Adrenal gland (tissue), 5 donors: Measurements from ENCODE around the gene MYLK4.

Source experiments
- POLR2A ChIP-seq, 2 donors: fragments of 450-650 bp; IDR thresholded peaks; one replicate each; pipeline ENCODE4 v1.6.1; 2017; ENCODE audit warnings: antibody characterized with exemption in 2 of 2, mild to moderate bottlenecking in 2 of 2, moderate library complexity in 1 of 2
- TF ChIP-seq, protein P1 (sequence below), 6 experiments: fragments of 450-650 bp in 4 of 6; fragments of 200-600 bp in 2 of 6; sonication (generic) in 1 of 6; IDR thresholded peaks; 1 replicate in 5 of 6; 2 replicates in 1 of 6; pipeline versions ENCODE4 v1.5.1 to v1.8.0; 2016 to 2021; ENCODE audit warnings: antibody characterized with exemption in 6 of 6, mild to moderate bottlenecking in 2 of 6, moderate library complexity in 1 of 6
- donor health status: DM: no; HTN: no; CAD: no.

GRCh38 chr6:2744778-2745177, 5.9 kb downstream of the MYLK4 start:
- no peak for TF ChIP-seq POLR2A (IDR thresholded peaks at IDR 0.05)
- TF ChIP-seq, protein P1, sequence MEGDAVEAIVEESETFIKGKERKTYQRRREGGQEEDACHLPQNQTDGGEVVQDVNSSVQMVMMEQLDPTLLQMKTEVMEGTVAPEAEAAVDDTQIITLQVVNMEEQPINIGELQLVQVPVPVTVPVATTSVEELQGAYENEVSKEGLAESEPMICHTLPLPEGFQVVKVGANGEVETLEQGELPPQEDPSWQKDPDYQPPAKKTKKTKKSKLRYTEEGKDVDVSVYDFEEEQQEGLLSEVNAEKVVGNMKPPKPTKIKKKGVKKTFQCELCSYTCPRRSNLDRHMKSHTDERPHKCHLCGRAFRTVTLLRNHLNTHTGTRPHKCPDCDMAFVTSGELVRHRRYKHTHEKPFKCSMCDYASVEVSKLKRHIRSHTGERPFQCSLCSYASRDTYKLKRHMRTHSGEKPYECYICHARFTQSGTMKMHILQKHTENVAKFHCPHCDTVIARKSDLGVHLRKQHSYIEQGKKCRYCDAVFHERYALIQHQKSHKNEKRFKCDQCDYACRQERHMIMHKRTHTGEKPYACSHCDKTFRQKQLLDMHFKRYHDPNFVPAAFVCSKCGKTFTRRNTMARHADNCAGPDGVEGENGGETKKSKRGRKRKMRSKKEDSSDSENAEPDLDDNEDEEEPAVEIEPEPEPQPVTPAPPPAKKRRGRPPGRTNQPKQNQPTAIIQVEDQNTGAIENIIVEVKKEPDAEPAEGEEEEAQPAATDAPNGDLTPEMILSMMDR (IDR thresholded peaks at IDR 0.05) = no peak
